HG03565 (cell line): ENCODE results near the gene NUP153.
"Not testable (repeated sequence)": the region's sequence is repeated elsewhere in the genome, so short reads cannot be mapped to it uniquely, and the experiment has no call there.

Source experiments
- ATAC-seq: cut with Tn5 transposase; IDR thresholded peaks from one replicate; pipeline ENCODE4 v1.9.1; 2021; ENCODE audit warnings: mild to moderate bottlenecking, moderate library complexity; ENCODE audit not compliant: unreplicated experiment

NUP153 gene

DNA sequence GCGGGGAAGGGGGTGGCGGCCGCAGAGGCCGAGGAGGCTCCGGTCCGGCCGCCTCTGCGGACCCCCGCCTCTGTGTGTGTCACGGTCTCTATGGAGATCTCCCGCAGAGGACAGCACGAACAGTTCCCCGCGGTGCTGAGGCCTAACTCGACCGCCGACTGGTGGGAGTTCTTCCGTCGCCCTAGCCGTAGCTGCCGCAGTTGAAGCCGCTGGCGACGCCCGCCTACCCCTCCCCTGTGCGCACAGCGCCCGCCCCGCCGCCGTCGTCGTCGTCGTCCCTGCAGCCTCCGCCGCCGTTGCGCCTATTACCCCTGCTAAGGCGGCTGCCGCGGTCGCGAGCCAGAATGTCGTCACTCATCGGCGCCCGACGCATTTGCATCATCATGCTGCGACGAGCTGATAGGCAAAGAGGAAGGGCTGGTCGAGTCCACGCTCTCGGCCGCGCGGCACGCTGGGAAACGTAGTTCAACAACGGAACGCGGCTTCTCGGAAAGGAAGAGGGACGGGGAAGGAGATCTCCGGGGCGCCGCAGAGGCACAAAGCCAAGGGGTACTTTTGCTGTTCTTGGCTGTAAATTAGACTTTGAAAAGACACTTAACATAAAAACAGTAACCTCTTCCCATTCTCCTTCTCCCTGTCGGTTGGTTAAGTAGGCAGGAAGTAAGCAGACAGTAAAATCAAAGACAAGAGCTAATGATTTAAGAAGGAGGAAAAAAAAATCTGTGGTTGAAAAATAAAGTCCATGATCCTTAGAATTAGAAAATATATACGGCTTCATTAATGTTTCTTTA is at the start of gene NUP153:
Gene NUP153 (minus strand): TSS at position 346 of the 791 bp plus-strand sequence. CDS start 538 bp downstream, outside the sequence.
- ATAC-seq: peak; percentile 66

DNA sequence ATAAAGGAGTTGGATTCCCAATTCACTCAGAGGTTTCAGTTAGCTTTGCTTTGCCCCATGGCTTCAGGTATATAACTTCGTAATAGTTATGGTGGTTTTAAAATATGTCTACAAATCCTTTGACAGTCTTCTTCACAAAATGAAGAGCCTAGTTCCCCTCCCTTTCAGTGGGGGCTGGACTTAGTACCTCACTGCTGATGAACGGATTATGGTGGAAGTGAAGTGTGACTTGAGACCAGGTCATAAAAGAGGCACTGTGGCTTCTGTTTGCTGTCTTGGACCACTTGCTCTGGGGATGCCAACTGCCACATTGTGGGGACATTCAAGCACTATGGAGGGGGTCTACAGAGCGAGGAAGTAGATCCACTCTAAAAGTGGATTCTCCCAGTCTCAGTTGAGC is 47.5 kb upstream of the NUP153 start:
- no peak for ATAC-seq

DNA sequence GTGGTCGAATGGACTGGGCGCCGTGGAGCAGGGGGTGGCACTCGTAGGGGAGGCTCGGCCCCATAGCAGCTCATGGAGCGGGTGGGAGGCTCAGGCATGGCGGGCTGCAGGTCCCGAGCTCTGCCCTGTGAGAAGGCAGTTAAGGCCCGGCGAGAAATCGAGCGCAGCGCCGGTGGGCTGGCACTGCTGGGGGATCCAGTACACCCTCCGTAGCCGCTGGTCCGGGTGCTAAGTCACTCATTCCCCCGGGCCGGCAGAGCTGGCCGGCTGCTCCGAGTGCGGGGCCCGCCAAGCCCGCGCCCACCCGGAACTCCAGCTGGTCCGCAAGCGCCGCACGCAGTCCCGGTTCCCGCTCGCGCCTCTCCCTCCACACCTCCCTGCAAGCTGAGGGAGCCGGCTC is 38.6 kb upstream of the NUP153 start:
- ATAC-seq: not testable (repeated sequence)

DNA sequence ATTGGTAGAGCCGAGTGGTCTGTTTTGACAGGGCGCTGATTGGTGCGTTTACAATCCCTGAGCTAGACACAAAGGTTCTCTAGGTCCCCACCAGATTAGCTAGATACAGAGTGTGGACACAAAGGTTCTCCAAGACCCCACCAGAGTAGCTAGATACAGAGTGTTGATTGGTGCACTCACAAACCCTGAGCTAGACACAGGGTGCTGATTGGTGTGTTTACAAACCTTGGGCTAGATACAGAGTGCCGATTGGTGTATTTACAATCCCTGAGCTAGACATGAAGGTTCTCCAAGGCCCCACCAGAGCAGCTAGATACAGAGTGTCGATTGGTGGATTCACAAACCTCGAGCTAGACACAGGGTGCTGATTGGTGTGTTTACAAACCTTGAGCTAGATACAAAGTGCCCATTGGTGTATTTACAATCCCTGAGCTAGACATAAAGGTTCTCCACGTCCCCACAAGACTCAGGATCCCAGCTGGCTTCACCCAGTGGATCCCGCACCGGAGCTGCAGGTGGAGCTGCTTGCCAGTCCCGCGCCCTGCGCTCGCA is 38.1 kb upstream of the NUP153 start:
- not testable (repeated sequence) for ATAC-seq

DNA sequence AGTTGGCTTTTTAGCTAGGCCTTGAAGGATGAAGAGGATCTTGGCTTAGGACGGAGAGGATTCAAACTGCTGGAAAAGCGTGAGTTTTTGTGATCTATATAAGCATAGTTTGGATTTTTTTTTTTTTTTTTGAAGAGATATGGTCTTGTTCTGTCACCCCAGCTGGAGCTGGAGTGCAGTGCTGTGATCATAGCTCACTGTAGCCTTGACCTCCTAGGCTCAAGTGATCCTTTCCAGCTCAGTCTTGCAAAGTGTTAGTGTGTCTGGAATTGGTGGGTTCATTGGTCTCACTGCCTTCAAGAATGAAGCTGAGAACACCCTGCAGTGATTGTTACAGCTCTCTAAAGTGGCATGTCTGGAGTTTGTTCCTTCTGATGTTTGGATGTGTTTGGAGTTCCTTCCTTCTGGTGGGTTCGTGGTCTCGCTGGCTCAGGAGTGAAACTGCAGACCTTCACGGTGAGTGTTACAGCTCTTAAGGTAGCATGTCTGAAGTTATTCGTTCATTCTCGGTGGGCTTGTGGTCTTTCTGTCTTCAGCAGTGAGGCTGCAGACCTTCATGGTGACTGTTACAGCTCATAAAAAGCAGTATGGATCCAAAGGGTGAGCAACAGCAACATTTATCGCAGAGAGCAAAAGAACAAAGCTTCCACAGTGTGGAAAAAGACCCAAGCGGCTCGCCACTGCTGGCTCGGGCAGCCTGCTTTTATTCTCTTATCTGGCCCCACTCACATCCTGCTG is 37.5 kb upstream of the NUP153 start:
- no peak for ATAC-seq

DNA sequence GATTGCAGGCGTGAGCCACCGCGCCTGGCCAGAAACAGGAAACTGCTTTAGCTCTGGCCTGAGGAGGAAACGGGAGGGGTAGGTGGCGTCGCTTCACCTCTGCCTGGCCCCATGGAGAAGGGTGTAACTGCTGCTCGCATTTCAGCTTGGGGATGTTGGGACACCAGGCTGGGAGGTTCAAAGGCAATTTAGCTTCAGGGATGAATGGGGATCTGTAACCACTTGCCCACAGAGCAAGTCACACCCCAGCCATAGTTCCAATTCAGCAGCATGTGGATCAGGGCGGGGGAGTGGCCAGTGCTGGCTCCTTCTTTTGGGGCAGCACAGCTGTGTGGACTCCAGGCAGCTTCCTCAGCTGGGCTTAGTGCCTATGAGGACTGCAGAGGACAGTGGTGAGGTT is 34.8 kb upstream of the NUP153 start:
- no peak for ATAC-seq

DNA sequence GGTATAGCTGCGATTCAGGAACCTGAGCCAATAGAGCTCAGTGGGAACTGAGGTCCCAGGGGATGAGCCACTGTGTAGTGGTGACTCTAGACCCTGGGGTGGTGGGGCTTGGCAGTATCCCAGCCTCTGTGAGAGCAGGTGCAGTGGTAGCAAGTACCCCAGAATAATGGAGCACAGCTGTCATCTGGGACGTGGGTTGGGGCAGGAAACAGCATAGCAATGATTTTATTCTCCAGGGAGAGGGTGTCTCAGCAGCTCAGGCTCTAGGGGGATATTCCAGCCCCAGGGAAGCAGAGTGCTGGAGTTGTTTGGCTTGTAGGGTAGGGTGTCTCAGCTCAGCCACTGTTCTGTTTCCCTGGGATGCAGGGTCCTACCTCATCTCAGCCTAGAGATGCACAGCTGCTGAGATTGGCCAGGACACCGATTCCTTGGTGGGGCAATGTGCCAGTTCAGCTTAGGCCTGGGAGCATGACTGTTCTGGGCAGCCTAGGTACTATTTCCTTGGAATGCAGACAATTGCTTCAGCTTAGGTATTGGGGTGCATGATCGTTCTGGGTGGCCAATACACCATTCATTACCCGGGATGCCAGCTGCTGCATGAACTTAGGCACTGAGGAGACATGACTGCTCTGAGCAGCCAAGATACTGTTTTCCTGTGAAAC is 34.0 kb upstream of the NUP153 start:
- ATAC-seq: no peak

DNA sequence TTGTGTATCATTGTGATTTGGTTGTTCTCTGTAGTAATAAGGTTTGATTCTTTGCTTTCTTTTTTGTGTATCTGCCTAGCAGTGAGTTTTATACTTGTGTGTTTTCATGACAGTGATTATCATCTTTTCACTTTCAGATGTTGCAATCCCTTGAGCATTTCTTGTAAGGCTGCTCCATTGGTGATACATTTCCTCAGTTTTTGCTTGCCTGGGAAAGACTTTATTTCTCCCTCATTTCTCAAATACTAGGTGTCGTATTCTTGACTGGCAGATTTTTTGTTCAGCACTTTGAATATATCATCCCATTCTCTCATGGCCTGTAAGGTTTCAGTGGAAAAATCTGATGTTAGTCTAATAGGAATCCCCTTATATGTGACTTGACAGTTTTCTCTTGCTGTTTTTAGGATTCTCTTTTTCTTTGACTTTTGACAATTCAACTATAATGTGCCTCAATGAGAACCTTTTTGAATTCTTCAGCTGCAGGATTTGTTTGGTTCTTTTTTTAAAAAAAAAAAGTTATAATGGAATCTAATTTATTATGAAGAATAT is 31.1 kb upstream of the NUP153 start:
- no peak for ATAC-seq

DNA sequence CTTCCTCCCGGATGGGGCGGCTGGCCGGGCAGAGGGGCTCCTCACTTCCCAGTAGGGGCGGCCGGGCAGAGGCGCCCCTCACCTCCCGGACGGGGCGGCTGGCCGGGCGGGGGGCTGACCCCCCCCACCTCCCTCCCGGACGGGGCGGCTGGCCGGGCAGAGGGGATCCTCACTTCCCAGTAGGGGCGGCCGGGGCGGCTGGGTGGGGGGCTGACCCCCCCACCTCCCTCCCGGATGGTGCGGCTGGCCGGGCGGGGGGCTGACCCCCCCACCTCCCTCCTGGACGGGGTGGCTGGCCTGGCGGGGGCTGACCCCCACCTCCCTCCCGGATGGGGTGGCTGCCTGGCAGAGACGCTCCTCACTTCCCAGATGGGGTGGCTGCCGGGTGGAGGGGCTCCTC is 28.6 kb upstream of the NUP153 start:
- ATAC-seq: not testable (repeated sequence)

DNA sequence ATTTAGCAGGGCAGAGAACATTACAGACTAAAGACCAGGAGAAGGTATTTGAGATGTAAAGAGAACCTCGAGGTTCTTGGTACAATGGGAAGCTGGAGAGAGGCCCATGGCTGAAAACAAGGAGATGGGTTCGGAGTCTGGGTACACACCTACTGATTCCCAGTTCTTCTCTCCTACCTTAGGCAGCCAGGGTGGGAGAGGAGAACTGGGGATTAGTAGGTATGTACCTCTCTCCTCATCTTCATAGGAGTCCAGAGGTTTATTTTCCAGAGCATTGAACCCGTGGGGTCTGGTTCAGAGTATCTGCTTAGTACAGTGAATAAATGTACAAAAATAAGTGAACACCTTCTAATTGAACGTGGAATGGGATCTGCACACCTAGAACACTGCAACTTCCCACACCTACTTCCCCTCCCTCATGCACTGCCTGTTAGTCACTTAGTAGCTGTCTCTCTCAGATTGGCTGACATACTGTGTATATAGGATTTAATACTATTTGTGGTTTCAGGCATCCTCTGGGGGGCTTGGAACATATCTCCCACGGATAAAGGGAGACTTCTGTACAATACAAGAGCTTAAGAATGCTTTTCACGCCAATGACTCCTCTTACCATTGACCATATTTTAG is 23.5 kb upstream of the NUP153 start:
- ATAC-seq: no peak

DNA sequence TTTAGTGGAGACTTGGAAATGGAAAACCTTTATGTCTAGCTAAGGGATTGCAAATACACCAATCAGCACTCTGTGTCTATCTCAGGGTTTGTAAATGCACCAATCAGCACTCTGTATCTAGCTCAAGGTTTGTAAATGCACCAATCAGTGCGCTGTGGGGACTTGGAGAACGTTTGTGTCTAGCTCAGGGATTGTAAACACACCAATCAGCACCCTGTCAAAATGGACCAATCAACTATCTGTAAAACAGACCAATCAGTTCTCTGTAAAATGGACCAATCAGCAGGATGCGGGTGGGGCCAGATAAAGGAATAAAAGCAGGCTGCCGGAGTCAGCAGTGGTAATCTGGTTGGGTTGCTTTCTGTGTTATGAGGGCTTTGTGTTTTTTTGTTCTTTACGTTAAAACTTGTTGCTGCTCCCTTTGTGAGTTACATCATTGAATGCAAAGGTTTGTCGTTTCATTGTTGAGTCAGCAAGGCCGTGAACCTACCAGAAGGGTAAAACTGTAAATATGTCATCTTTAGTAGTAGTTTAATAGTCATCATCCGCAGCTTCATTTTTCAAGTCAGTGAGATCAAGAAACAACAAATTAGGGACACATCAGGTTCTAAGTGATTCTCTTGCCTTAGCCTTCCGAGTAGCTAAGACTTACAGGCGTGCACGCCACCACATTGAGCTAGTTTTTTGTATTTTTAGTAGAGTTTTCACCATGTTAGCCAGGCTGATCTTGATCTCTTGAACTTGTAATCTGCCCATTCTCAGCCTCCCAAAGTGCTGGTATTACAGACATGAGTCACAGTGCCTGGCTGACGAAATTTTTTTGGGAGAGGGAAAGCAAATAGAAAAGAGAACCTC is 22.7 kb upstream of the NUP153 start:
- ATAC-seq: no peak

DNA sequence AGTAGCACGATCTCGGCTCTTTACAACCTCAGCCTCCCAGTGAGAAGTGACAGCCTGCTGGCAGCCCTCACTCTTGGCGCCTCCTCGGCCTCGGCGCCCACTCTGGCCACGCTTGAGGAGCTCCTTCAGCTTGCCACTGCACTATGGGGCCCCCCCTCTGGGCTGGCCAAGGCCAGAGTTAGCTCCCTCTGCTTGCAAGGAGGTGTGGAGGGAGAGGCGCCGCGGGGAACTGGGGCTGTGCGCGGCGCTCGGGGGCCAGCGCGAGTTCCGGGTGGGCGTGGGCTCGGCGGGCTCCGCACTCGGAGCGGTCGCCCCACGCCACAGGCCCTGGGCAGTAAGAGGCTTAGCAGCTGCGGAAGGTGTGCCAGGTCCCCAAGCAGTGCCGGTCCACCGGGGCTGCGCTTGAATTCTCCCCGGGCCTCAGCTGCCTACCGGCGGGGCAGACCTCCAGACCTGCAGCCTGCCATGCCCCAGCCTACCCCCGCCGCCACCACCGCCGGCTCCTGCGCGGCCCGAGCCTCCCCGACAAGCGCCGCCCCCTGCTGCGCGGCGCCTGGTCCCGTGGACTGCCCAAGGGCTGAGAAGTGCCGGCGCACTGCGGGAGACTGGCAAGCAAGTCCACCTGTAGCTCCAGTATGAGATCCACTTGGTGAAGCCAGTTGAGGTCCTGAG is 22.0 kb upstream of the NUP153 start:
- ATAC-seq: no peak

DNA sequence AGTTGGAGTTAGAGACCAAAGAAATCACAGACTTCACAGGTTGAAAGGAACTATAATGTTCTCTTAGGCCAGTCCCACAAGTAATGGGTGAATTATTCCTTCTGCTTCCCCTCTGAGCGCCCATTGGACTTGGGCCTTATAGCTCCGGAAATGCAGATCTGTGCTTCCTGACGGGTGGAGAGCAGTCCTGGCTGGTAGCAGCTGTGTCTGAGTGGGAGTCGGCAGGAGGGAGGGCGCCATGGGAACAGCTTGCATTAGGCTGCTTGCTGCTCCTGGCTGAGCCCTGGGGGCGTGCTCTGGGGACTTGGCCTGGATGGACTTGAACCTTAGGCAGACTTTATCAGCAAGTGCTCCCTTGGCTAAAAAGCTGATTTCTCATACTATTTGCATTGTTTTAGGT is 18.4 kb upstream of the NUP153 start:
- ATAC-seq: no peak

DNA sequence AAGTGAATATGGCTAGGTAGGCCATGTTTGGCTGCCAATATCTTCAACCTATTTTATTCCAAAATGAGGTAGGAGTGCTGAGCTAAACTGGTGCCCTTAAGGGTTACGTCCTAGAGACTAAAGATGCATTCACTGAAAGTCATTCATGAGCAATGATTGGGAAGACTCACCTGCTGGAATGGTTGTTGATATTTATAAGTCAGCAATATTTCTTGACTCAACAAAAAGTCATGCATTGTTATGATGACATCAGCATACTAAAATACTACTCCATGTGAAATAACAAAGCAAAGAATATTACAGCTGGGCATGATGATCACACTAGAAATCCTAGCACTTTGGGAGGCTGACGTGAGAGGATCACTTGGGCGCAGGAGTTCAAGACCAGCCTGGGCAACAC is 17.6 kb upstream of the NUP153 start:
- no peak for ATAC-seq

DNA sequence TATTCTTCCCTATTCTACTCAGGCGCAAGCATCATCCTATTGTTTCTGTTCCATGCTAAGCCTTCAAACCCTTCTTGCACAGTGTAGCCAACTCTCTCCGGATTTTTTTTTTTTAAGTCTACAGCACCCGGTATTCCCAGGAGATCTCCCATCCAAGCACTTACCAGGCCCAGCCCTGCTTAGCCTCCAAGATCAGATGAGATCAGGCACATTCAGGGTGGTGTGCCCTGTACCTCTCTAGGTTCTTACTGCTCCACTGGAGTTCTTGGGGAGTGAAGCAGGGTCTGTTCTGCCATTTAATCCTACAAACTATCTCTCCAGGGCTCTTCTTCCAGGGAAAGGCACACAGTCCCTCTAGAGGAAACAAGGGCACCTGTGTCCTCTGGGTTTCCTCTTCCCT is 14.9 kb upstream of the NUP153 start:
- ATAC-seq: no peak

DNA sequence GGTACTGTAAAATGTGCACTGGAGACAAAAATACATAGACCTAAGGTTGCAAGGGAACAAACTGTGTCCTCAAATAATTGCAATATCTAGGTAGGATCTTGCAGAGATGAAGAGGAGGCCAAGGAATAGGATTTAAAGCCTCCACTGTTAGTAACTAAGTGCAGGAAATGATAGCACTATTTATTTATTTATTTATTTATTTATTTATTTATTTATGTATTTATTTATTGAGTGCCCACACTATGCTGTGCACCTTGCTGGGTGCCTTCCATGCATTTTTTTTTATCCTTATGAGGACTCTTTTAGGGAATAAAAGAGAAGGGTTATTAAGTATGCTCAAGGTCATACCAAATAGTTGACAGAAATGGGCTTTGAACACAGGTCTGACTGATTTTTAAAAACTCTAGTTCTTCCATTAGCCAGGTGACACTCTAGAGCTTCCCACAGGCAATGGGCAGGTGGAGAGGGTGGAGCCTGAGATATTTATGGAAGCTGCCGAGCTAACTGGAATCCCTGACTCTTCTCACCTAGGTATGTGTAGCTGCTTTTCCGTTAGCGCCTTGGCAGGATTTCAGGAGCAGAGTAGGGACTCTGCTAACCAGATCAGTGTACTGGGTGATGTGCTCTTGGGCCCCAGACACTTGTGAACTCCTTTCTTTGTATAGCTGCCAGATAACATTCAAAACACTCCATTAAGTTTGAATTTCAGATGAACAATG is 12.8 kb upstream of the NUP153 start:
- no peak for ATAC-seq

DNA sequence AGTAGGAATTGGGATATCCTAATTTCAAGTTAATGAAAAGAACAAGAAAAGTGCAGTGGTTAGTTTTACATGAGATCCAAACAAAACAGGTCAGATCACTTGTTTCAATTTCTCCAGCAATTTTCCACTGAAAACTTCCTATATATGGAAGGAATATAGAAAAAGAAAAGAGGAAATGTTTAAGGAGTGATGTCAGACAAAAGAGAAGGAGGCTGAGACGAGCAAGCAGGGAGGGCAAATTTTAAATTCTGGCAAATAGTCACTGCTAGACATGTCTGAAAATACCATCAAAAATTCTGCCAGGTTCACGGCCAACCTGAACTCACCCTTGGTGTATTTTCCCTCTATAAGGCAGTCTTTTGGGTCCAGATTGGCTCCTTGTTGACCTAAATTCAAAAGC is 9.5 kb upstream of the NUP153 start:
- ATAC-seq: no peak
